Measurements from ENCODE around the gene BCCIP.

- TF ChIP-seq POLR2A (IDR thresholded peaks at IDR 0.05): no peak
- no peak for TF ChIP-seq CTCF (IDR thresholded peaks at IDR 0.05)
These were observed 49.4 kb upstream of the BCCIP start for GRCh38 chr10:125773687-125774543.
